GM03348 (cell line): Measurements from ENCODE around the gene ASRGL1.
A peak's percentile ranks its signal among the peaks of the same experiment; 100 is the strongest.
"Not testable (repeated sequence)": the region's sequence is repeated elsewhere in the genome, so short reads cannot be mapped to it uniquely, and the experiment has no call there.

Experiments
- DNase-seq: peaks from one replicate; pipeline ENCODE4 v3.0.0; 2012; ENCODE audit warnings: low spot score

ASRGL1 gene

DNA sequence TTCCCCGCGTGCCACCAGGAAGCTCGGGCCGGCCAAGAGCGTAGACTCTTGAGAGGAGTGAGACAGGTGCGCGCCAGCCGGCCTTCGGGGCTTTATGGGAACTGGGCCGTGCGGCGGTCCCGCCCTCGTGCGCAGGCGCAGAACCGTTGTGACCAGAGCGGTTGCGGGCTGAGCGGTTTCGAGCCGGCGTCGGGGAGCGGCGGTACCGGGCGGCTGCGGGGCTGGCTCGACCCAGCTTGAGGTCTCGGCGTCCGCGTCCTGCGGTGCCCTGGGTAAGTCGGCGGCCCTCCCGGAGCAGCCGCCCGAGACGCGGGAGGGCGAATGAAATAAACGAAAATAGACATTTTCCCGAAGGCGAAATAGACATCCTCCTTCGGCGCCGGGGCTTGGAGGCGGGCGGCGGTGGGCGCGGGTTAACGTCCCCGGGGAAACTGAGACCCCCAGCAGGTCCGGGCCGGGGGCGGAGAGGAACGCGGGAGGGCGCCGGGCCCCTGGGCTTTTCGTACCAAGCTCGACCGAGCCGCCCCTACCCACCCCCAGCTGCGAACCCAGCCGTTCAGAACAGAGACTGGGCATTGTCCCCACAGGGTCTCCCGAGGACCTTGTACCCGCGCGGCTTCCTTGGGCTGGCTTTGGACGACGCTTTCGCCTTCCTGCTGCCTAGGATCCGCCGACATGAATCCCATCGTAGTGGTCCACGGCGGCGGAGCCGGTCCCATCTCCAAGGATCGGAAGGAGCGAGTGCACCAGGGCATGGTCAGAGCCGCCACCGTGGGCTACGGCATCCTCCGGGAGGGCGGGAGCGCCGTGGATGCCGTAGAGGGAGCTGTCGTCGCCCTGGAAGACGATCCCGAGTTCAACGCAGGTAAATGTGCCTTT, at the start of gene ASRGL1:
ASRGL1 (plus strand) TSS at position 146 of the 879 bp plus-strand sequence; CDS start at position 676, 530 bp downstream.
- peak; percentile 91 for DNase-seq

DNA sequence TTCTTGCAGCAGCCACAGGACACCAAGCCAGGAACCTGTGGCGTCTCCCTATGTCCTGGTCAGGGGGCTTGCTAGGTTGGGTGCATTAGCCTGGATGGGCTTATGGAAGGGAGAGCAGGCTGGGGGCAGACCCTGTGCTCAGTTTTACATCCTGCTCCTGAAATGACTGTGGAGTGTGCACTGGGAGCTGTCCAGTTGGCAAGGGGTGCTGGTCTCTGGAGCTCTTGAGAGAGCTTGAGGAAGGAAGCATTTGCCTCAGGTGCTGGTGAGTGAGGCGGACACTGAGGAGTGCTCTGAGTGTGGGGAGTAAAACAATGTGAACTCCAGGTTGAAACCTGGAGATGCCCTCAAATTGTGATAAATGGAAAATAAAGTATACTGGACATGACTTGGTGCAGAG, 41.7 kb upstream of the ASRGL1 start:
- DNase-seq = peak; percentile 26

DNA sequence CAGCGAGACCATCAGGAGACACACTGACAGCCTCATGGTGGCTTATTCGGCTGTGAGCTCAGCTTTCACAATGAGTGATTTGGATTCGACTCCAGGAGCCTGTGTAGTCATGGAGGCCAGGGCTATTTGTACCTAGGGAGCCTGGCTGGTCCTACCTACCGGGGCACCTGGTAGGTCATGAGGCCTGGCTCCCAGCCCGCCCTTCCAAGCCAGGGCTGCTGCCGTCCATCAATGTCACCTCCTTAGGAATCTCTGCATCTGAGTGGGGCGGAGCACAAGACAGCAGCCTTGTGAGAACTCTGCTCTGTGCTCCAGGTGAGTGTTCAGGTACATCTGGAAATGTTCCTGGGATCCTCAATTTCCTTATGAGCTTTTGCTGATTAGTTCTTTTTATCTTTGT, 38.3 kb upstream of the ASRGL1 start, which contains the start of gene SCGB1D4:
SCGB1D4 (minus strand) TSS at position 101 of the 400 bp plus-strand sequence; CDS start at position 36, 65 bp downstream.
- DNase-seq = no peak

DNA sequence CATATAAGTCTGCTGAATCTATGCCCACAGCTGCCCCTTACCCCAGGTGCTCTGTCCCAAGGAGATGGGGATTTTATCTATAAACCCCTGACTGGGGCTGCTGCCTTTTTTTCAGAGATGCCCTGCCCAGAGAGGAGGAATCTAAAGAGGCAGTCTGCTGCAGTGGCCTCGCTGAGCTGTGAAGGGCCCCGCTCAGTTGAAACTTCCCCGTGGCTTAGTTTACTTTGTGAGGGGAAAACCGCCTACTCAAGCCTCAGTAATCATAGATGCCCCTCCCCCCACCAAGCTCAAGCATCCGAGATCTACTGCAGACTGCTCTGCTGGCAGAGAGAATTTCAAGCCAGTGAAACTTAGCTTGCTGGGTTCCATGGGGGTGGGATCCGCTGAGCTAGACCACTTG, 31.0 kb upstream of the ASRGL1 start:
- DNase-seq = no peak

DNA sequence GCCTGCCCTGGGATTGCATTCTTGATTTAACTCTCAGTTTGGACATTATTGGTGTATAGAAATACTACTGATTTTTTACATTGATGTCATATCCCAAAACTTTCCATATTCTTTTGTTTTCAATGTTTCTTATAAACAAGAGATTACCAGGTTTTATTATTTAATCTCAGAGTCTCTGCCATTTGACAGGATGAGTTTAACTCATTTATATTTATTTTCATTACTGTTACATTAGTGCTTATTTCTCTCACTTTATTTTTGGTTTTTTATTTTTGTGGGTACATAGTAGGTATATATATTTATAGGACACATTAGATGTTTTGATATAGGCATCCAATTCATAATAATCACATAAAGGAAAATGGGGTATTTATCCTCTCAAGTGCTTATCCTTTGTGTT, 29.3 kb upstream of the ASRGL1 start:
- DNase-seq = no peak

DNA sequence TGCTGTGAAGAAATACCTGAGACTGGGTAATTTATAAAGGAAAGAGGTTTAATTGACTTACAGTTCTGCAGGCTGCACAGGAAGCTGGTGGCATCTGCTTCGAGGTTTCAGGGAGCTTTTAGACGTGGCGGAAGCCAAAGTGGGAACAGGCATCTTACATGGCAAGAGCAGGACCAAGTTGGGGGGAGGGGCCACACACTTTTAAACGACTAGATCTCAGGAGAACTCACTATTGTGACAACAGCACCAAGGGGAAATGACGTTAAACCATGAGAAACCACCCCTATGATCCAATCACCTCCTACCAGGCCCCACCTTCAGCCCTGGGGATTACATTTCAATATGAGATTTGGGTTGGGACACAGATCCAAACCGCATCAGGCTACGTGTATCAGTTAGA, 27.3 kb upstream of the ASRGL1 start:
- DNase-seq = no peak

DNA sequence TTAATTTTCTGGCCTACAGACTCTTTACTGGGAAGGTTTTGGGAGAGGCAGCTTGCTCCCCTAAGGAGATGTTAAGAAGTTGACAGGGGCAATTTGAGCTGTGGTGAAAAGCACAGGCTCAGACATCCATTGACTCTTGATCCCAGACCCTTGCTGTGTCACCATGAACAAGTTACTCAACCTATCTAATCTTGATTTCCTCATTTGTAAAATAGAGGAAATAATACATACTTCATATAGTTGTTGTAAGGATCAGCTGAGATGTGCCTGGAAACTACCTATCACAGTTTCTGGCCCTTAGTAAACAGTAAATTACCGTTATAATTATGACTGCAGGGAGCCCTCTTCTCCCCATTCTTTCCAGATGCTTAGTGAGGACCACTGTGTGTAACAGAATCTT, 21.8 kb upstream of the ASRGL1 start:
- no peak for DNase-seq

DNA sequence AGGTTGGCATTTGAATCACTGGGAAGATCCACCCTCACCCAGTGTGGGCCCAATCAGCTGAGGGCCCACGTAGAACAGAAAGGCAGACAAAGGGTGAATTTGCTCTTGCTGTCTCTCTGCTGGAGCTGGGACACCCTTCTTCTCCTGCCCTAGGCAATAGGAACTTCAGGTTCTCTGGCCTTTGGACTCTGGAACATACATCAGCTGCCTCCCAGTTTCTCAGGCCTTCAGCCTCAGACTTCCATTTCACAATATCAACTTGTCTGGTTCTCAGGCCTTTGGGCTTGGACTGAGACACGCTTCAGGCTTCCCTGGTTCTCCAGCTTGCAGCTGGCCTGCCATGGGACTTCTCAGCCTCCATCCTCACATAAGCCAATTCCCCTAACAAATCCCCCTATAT, 14.7 kb upstream of the ASRGL1 start:
- DNase-seq = no peak

DNA sequence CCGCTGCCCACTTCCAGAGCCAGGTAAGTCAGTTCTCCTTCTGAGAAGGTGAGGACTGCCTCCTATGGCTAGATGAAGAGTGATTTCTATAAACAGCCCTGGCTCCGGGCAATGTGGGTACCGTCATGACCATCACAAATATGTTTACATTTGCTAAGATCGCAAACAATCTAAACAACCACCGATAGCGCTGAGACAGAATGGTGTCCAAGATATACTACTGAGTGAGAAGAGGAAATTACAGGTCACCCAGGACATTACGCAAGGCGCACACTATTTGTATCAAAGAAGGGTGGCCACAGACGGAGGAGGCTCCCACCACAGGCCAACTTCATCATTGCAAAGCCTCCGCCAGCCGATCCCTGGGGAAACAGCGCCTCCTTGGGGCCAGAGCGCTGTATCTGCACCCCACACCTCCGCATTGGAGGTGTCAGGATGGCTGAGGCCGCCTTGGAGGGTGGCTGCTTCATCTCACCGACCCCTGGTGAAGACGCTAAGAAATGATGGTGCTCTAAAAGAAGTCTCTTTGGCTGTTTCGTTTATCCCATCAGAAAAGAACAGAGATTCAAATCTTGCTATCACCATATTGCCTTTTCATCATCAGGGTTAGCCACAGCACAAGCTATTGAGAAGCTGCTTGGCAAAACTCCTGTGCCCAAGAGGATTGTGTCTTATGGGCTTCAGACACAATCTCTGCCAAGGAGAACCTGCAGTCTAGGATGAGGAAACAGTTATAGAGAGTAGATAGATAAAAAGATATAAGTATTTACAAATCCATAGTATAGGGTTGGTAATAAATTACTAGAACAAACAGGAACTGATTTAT, 12.3 kb upstream of the ASRGL1 start:
- peak; percentile 40 for DNase-seq

DNA sequence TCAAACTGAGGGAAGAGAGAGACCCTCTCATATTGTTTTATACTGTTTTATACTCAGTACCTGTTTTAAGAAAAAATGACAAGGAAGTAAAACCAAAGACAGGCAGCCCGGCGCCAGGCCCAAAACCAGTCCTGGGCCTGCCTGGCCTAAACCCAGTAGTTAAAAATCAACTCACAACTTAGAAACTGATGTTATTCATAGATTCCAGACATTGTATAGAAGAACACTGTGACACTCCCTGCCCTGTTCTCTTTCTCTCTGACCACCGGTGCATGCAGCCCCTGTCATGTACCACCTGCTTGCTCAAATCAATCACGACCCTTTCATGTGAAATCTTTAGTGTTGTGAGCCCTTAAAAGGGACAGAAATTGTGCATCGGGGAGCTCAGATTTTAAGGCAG, 11.5 kb upstream of the ASRGL1 start:
- not testable (repeated sequence) for DNase-seq

DNA sequence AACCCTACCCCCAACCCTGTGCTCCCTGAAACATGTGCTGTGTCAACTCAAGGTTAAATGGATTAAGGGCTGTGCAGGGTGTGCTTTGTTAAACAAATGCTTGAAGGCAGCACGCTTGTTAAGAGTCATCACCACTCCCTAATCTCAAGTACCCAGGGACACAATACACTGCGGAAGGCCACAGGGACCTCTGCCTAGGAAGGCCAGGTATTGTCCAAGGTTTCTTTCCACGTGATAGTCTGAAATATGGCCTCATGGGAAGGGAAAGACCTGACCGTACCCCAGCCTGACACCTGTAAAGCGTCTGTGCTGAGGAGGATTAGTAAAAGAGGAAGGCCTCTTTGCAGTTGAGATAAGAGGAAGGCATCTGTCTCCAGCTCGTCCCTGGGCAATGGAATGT, 10.5 kb upstream of the ASRGL1 start:
- not testable (repeated sequence) for DNase-seq

DNA sequence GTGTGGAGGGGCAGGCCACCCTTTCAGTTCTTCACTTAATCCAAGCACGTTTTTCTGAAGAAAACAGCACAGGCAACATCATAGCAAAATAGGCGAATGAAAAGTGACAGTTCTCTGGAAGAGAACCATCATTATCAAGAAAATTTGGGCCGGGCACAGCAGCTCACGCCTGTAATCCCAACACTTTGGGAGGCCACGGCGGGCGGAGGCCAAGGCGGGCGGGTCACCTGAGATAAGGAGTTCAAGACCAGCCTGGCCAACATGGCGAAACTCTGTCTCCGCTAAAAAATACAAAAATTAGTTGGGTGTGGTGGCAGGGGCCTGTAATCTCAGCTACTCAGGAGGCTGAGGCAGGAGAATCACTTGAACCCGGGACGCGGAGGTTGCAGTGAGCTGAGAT, 9.7 kb upstream of the ASRGL1 start:
- DNase-seq = not testable (repeated sequence)

DNA sequence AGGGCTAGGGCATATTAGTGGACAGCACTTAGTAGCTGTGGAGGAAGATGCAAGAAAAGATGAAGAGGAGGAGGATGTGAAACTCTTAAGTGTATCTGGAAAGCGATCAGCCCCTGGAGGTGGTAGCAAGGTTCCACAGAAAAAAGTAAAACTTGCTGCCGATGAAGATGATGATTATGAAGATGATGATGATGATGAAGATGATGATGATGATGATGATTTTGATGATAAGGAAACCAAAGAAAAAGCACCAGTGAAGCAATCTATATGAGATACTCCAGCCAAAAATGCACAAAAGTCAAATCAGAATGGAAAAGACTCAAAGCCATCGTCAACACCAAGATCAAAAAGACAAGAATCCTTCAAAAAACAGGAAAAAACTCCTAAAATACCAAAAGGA, 6.0 kb upstream of the ASRGL1 start:
- DNase-seq = not testable (repeated sequence)

DNA sequence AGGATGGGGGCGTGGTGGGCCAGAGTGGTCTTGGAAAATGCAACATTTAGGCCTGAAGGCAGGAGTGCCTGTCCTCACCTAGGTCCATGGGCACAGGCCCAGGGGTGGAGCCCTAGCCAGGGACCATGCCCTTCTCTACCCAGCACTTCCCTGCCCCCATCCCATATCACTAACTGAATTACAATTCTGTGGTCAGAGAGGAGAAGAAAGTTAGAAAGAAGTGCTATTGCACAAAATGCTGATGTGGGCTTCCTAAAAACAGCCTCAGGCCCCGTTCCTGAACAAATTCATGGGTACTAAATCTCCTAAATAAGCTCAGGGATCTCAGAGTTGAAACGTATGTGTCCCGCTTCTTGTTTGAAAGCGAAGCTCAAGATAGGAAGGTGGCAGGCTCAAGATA, 3.5 kb upstream of the ASRGL1 start:
- DNase-seq = no peak

DNA sequence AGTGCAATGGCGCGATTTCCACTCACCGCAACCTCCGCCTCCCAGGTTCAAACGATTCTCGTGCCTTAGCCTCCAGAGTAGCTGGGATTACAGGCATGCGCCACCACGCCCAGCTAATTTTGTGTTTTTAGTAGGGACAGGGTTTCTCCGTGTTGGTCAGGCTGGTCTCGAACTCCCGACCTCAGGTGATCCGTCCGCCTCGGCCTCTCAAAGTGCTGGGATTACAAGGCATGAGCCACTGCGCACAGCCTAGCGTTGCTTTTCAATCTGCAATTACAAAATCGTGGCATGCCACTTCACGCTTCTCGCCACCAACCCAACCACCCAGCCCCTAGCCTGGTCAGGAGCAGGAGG, 322 bp upstream of the ASRGL1 start:
- not testable (repeated sequence) for DNase-seq

DNA sequence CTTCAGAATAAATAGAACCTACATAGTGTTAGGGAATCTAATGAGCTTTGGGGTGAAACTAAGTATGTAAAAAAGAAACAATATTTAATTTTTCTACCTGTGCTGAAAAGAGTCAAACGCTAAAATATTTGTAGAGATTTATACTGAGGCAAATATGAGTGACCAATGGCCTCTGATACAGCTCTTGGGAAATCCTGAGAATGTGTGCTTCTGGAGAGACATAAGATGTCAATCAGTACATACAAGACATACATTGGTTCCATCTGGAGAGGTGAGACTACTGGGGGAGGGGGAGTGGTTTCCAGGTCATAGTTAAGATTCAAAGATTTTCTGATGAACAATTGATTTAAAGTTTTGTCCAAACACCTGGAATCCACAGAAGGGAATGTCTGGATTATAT, 970 bp downstream of the ASRGL1 start:
- DNase-seq = no peak

DNA sequence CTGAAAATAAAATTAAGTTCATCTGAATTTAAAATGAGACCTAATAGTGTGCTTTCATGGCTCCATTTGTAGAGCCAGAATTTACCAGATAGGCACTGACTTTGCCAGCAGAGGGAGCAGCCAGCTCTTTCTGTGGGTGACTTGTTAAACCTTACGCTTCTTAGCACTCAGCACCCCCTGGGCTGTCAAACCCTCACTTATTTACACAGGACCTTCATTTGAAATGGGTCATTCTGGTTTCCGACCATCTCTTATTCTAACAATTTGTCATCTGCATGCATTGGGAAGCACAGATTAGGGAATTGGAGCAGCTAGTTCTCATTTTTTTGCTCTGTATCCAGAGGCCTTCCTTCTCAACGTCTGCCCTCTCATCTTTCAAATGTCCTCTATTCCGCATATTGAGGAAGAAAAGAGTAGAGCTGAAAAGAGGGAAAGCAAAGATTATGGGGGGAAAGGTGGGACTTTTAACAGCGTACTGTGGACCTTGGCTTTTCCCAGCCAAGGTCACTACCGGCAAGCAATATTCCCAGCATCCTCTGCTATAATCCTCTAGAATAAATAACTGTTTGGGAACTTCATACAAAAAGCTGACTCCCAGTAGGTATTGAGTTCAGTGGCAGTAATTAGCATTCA, 3.1 kb downstream of the ASRGL1 start:
- peak; percentile 60 for DNase-seq

DNA sequence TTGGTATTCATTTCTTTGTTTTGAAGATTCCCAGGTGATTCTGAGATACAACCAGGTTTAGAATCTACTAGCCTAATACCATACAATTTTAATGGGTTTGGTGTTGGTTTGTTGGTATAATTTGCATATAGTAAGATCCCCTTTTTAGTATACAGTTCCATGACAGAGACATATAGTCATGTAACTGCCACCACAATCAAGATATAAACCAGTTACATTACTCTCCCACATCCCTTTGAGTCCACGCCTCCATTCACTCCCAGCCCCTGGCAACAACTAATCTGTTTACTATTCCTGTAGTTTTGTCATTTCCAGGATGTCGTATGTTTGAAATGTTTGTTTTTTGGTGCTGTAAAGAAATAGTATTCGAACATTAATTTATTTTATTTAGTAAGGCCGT, 4.3 kb downstream of the ASRGL1 start:
- DNase-seq = no peak

DNA sequence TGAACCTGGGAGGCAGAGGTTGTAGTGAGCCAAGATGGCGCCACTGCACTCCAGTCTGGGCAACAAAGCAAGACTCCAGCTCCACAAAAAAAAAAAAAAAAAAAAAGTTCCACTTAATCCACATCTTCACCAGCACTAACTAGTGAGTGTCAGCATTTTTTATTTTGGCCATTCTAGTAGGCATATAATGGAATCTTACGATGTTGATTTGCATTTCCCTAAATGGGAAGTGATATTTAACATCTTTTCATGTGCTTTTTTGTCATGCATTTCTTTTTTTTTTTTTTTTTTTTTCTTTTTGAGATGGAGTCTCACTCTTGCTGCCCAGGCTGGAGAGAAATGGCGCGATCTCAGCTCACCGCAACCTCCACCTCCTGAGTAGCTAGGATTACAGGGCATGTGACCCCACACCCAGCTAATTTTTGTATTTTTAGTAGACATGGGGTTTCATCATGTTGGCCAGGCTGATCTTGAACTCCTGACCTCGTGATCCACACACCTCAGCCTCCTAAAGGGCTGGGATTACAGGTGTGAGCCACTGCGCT, 6.5 kb downstream of the ASRGL1 start:
- not testable (repeated sequence) for DNase-seq

DNA sequence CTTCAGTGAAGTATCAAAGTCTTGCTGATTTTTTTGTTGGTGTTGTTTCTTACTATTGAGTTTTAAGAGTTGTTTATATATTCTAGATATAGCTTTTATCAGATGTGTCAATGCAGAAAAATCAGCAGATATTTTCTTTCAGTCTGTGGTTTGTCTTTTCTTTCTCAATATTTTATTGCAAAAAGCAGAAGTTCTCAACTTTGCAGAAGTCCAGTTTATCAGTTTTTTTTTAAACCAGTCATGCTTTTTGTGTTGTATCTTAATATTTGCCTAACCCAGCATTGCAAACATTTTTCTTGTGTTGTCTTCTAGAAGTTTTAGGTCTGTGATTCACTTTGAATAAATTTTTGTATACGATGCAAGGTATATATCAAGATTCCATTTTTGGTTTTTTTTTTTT, 7.0 kb downstream of the ASRGL1 start:
- no peak for DNase-seq

DNA sequence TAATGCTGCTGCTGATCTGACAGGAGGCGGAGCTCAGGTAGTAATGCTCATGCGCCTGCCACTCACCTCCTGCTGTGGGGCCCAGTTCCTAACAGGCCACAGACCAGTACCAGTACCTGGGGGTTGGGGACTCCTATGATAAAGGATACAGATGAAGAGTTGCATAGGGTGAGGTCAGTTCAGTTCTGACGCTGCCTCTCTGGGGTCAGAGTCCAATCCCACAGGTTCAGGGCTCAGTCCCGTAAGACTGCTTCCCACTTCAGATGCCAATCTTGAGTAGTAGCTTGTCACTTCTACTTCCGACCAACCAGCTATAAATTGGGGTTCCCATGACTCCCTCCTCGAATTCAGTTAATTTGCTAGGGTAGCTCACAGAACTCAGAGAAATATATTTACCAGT, 8.6 kb downstream of the ASRGL1 start:
- DNase-seq = no peak
